ENCODE measurements around the gene VPS13D. TPM values are rescaled to one million over a fixed set of nuclear protein-coding genes. Genes with fewer than 3 reads are reported as not detected.

VPS13D gene
- polyA plus RNA-seq, 3 donors, result 3.6 to 20.2 (median 5.1) TPM

GRCh38 chr1:12417389-12417788, 187.6 kb downstream of the VPS13D start:
- Histone ChIP-seq H3K9me3 (replicated peaks in 1 of 2; ENCODE audit: control insufficient read depth in 1 of 2, insufficient read depth in 1 of 2, low read length in 2 of 2) (no peaks in the 10 kb centered on the region), H3K79me2 (ENCODE audit: insufficient read depth, low read length) (no peaks in the 10 kb centered on the region), H3K9ac (ENCODE audit: insufficient read depth, low read length, poor library complexity, severe bottlenecking) (no peak overlapping the region), H3K27me3 (ENCODE audit: control insufficient read depth in 2 of 2, insufficient read depth in 2 of 2, low read length in 2 of 2) (no peaks in the 10 kb centered on the region), H3K4me3 (replicated peaks in 1 of 3; ENCODE audit: low read depth in 2 of 3, low read length in 3 of 3) (no peak overlapping the region), H3K36me3 (replicated peaks in 1 of 2; ENCODE audit: control insufficient read depth in 1 of 2, insufficient read depth in 2 of 2, low read length in 2 of 2) (peaks cover 21 to 65% of the 10 kb centered on the region in 2 donors), H2AFZ (ENCODE audit: insufficient read depth, low read depth, low read length, poor library complexity, severe bottlenecking) (no peak overlapping the region), H3K4me2 (replicated peaks; ENCODE audit: extremely low read depth, low read length, poor library complexity, severe bottlenecking) (no peak overlapping the region), H3K4me1 (ENCODE audit: control insufficient read depth in 1 of 2, insufficient read depth in 2 of 2, low read length in 2 of 2) (peaks cover 16 to 17% of the 10 kb centered on the region in 2 donors), H3K27ac (ENCODE audit: low read depth in 1 of 2, low read length in 2 of 2) (no peak overlapping the region), H4K20me1 (ENCODE audit: insufficient read depth, low read length) (no peaks in the 10 kb centered on the region)
- no peak overlapping the region for H3K27ac Mint-ChIP-seq
- H3K4me3 Mint-ChIP-seq, result no peak overlapping the region
- DNase-seq, result no peak
- H3K36me3 Mint-ChIP-seq, result peaks cover 59 to 65% of the 10 kb centered on the region in 2 donors
- peaks cover 33% of the 10 kb centered on the region for H3K4me1 Mint-ChIP-seq
- H3K27me3 Mint-ChIP-seq (ENCODE audit: low read depth in 3 of 3), result no peaks in the 10 kb centered on the region
- TF ChIP-seq, protein P1, sequence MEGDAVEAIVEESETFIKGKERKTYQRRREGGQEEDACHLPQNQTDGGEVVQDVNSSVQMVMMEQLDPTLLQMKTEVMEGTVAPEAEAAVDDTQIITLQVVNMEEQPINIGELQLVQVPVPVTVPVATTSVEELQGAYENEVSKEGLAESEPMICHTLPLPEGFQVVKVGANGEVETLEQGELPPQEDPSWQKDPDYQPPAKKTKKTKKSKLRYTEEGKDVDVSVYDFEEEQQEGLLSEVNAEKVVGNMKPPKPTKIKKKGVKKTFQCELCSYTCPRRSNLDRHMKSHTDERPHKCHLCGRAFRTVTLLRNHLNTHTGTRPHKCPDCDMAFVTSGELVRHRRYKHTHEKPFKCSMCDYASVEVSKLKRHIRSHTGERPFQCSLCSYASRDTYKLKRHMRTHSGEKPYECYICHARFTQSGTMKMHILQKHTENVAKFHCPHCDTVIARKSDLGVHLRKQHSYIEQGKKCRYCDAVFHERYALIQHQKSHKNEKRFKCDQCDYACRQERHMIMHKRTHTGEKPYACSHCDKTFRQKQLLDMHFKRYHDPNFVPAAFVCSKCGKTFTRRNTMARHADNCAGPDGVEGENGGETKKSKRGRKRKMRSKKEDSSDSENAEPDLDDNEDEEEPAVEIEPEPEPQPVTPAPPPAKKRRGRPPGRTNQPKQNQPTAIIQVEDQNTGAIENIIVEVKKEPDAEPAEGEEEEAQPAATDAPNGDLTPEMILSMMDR (IDR thresholded peaks at IDR 0.05), result no peak
- intact Hi-C loops (cut with micrococcal nuclease), result no loop called here
- WGBS (ENCODE audit: insufficient coverage), result 100% methylated on average over 1 of the region's 7 CpGs
- peaks cover 0 to 2% (median 0%) of the 10 kb centered on the region in 7 donors for H3K9me3 Mint-ChIP-seq

GRCh38 chr1:12420171-12420570, 190.3 kb downstream of the VPS13D start:
- no peak overlapping the region for H3K27ac Mint-ChIP-seq
- no peak overlapping the region for H3K27ac ChIP-seq (ENCODE audit: low read depth in 1 of 2, low read length in 2 of 2)
- no peaks in the 10 kb centered on the region for H3K9me3 ChIP-seq (replicated peaks in 1 of 2; ENCODE audit: control insufficient read depth in 1 of 2, insufficient read depth in 1 of 2, low read length in 2 of 2)
- DNase-seq, result no peak
- no peak overlapping the region for H2AFZ ChIP-seq (ENCODE audit: insufficient read depth, low read depth, low read length, poor library complexity, severe bottlenecking)
- intact Hi-C loops (cut with micrococcal nuclease), result no loop called here
- WGBS (ENCODE audit: insufficient coverage), result 8% methylated on average over 2 of the region's 2 CpGs
- no peak overlapping the region for H3K4me2 ChIP-seq (replicated peaks; ENCODE audit: extremely low read depth, low read length, poor library complexity, severe bottlenecking)
- no peak overlapping the region for H3K4me3 ChIP-seq (replicated peaks in 1 of 3; ENCODE audit: low read depth in 2 of 3, low read length in 3 of 3)
- TF ChIP-seq, protein P1 (IDR thresholded peaks at IDR 0.05), result no peak
- H3K4me1 Mint-ChIP-seq, result peaks cover 40% of the 10 kb centered on the region
- peaks cover 0 to 2% (median 0%) of the 10 kb centered on the region in 7 donors for H3K9me3 Mint-ChIP-seq
- no peaks in the 10 kb centered on the region for H3K27me3 ChIP-seq (ENCODE audit: control insufficient read depth in 2 of 2, insufficient read depth in 2 of 2, low read length in 2 of 2)
- peaks cover 16 to 17% of the 10 kb centered on the region in 2 donors for H3K4me1 ChIP-seq (ENCODE audit: control insufficient read depth in 1 of 2, insufficient read depth in 2 of 2, low read length in 2 of 2)
- H3K36me3 ChIP-seq (replicated peaks in 1 of 2; ENCODE audit: control insufficient read depth in 1 of 2, insufficient read depth in 2 of 2, low read length in 2 of 2), result peaks cover 23 to 66% of the 10 kb centered on the region in 2 donors
- H4K20me1 ChIP-seq (ENCODE audit: insufficient read depth, low read length), result no peaks in the 10 kb centered on the region
- no peaks in the 10 kb centered on the region for H3K79me2 ChIP-seq (ENCODE audit: insufficient read depth, low read length)
- no peak overlapping the region for H3K9ac ChIP-seq (ENCODE audit: insufficient read depth, low read length, poor library complexity, severe bottlenecking)
- H3K36me3 Mint-ChIP-seq, result peaks cover 66 to 71% of the 10 kb centered on the region in 2 donors
- no peak overlapping the region for H3K4me3 Mint-ChIP-seq
- no peaks in the 10 kb centered on the region for H3K27me3 Mint-ChIP-seq (ENCODE audit: low read depth in 3 of 3)

Measured in CD14-positive monocyte (primary cell).